Heart left ventricle (tissue), 16 donors: ENCODE data around the gene RPTOR. TPM values are rescaled to one million over a fixed set of nuclear protein-coding genes. Genes with fewer than 3 reads are reported as not detected.
A peak's percentile ranks its signal among the peaks of the same experiment; 100 is the strongest.

ENCODE experiments used
- ATAC-seq, 4 donors: fragments of 200-7000 bp; cut with Tn5 transposase; one replicate each; pipeline ENCODE4 v1.9.1; 2020 to 2022; ENCODE audit warnings: moderate library complexity in 4 of 4, mild to moderate bottlenecking in 3 of 4, moderate number of reproducible peaks in 1 of 4
- DNase-seq, 5 donors: peaks; one replicate each; pipeline ENCODE4 v3.0.0-alpha.2; 2020
- H3K27ac ChIP-seq, 12 donors: fragments of 200-600 bp; sonication (generic) in 4 of 12; one replicate each; pipeline versions ENCODE4 v1.5.0 to v1.8.0; 2016 to 2022; ENCODE audit warnings: mild to moderate bottlenecking in 2 of 12
- H3K27me3 ChIP-seq, 9 donors: fragments of 200-600 bp; sonication (generic) in 2 of 9; one replicate each; pipeline versions ENCODE4 v1.5.1 to v1.8.0; 2016 to 2022; ENCODE audit warnings: mild to moderate bottlenecking in 3 of 9
- H3K36me3 ChIP-seq, 9 donors: fragments of 200-600 bp; sonication (generic) in 2 of 9; one replicate each; pipeline versions ENCODE4 v1.5.0 to v1.8.0; 2018 to 2022; ENCODE audit warnings: mild to moderate bottlenecking in 2 of 9
- H3K4me1 ChIP-seq, 12 donors: fragments of 200-600 bp; sonication (generic) in 4 of 12; one replicate each; pipeline versions ENCODE4 v1.5.0 to v1.8.0; 2016 to 2022; ENCODE audit warnings: mild to moderate bottlenecking in 3 of 12
- H3K4me3 ChIP-seq, 12 donors: fragments of 200-600 bp; sonication (generic) in 4 of 12; one replicate each; pipeline versions ENCODE4 v1.5.0 to v1.8.0; 2017 to 2022; ENCODE audit warnings: mild to moderate bottlenecking in 9 of 12, moderate library complexity in 4 of 12
- H3K9me3 ChIP-seq, 12 donors: fragments of 200-600 bp; sonication (generic) in 4 of 12; one replicate each; pipeline versions ENCODE4 v1.5.0 to v1.8.0; 2016 to 2022; ENCODE audit warnings: mild to moderate bottlenecking in 1 of 12
- POLR2A ChIP-seq, 2 donors: fragments of 450-650 bp; IDR thresholded peaks; one replicate each; pipeline ENCODE4 v1.6.1; 2017; ENCODE audit warnings: antibody characterized with exemption in 2 of 2, mild to moderate bottlenecking in 2 of 2, moderate library complexity in 2 of 2
- WGBS, 4 donors: extraction: QIAGEN DNeasy Blood & Tissue Kit in 2 of 4; methylation state at CpG; one replicate each; pipeline versions ENCODE4 v1.1.5 to v1.1.7; 2013 to 2018; 5-methylcytosine and 5-hydroxymethylcytosine counted together
- intact Hi-C, 10 donors: fragments of 100-400 bp; cut with DNase I; formaldehyde crosslinking; loops; one replicate each; pipeline versions ENCODE4 v1.11.1 to v1.14.2; 2022
- polyA plus RNA-seq, 2 donors: library from polyadenylated mRNA; stranded (reverse); fragments of 200-250 nt; gene quantifications; one replicate each; pipeline ENCODE4 v1.2.3, GENCODE V29; 2013
- total RNA-seq, 9 donors: library from RNA; depleted of rRNA in 2 of 9; stranded (reverse); fragments of >200 nt in 2 of 9; fragmentation: NEBNext Ultra II Directional in 3 of 9; extraction: Animal tissue kit (Norgen Biotek cat#: 25700) in 3 of 9; gene quantifications; one replicate each; pipeline versions ENCODE4 v1.1.0 to v1.2.4, GENCODE V29; 2016 to 2023
- TF ChIP-seq, protein P1 (sequence below), 12 donors: fragments of 200-600 bp; sonication (generic) in 4 of 12; IDR thresholded peaks; one replicate each; pipeline versions ENCODE4 v1.5.0 to v1.8.0; 2018 to 2022; ENCODE audit warnings: antibody characterized with exemption in 12 of 12, mild to moderate bottlenecking in 5 of 12
- donor health status: ischemic (EF 13 %, LVEDD 7.1; RV severe dilation, severe dysfunction).
- donor health status: healthy with polysubstance abuse.
- donor health status: DM: no; HTN: yes; CAD: no.
- donor health status: DM: no; HTN: no; CAD: no.
- donor health status: ischemic (EF 25% LVEDD 6.9; RV normal size, moderate dysfunction).
- donor health status: ischemic (EF 25% LVEDD 5.7; RV mildly dilated, moderate dysfunction).
- donor health status: healthy.
- donor health status: DM: yes; HTN: yes; CAD: no.
- donor health status: ischemic (EF 35%, LVEDD 5.7; RV mildly dilated, moderate dysfunction).
- donor health status: nonischemic (EF 11% LVEDD 7.7; RV severe dilation, severe dysfunction).
- donor health status: DM: yes; HTN: yes; CAD: no.
- donor health status: PGD.
- donor health status: ischemic (EF 29% LVEDD 5.4; RV normal size, mild dysfunction).
- donor health status: nonischemic (EF 23%, LVEDD 6.1; RV moderate dilation, normal function).

RPTOR gene
- total and polyA plus RNA-seq, 11 donors = 14.7 to 31.7 (median 26.0) TPM

DNA sequence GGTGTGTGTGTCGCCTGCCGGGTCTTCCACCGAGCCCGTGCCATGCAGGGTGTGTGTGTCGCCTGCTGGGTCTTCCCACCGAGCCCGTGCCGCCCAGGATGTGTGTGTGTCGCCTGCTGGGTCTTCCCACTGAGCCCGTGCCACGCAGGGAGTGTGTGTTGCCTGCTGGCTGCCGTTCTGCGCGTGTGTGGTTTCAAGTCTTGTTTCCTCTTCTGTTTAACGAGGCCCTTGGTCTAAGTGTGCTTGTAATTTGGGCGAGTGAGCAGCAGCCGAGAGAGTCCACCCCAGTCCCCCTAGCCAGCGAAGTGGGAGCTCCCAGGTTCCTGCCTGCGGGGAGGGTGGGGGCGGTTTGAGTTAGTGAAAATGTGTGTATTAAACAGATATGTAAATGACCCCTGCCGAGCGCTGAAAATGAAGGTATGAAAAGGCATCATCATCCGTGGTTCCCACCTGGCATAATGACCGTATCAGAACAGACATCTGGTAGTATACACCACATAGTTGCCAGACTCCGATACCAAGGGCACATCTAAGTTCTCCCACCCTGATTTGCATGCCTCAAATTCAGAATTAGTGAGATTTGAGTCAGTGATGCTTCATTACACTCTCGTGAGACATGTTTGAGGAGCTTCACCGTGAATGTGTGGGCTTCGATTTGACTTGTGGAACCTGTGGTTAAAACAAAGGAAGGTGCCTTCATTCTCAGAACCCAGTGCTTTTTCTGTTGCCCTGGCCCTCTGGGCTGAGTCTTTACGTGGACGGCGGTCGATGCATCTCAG lies 332.5 kb downstream of the RPTOR start:
- 87 to 93% (median 92%) methylated on average over 32 of the region's 32 CpGs for WGBS, 4 donors
- H3K4me3 ChIP-seq = no peak overlapping the region
- peaks cover 0 to 26% (median 12%) of the 10 kb centered on the region in 12 donors for H3K4me1 ChIP-seq
- H3K27me3 ChIP-seq = no peaks in the 10 kb centered on the region
- no peak for TF ChIP-seq POLR2A (IDR thresholded peaks at IDR 0.05)
- TF ChIP-seq, protein P1, sequence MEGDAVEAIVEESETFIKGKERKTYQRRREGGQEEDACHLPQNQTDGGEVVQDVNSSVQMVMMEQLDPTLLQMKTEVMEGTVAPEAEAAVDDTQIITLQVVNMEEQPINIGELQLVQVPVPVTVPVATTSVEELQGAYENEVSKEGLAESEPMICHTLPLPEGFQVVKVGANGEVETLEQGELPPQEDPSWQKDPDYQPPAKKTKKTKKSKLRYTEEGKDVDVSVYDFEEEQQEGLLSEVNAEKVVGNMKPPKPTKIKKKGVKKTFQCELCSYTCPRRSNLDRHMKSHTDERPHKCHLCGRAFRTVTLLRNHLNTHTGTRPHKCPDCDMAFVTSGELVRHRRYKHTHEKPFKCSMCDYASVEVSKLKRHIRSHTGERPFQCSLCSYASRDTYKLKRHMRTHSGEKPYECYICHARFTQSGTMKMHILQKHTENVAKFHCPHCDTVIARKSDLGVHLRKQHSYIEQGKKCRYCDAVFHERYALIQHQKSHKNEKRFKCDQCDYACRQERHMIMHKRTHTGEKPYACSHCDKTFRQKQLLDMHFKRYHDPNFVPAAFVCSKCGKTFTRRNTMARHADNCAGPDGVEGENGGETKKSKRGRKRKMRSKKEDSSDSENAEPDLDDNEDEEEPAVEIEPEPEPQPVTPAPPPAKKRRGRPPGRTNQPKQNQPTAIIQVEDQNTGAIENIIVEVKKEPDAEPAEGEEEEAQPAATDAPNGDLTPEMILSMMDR (IDR thresholded peaks at IDR 0.05) = no peak
- peaks cover 0 to 29% (median 19%) of the 10 kb centered on the region in 9 donors for H3K36me3 ChIP-seq
- no peak overlapping the region for H3K27ac ChIP-seq
- intact Hi-C loops = no loop called here
- peak in 1 of 5 donors; percentile 21 for DNase-seq
- no peaks in the 10 kb centered on the region for H3K9me3 ChIP-seq
- no peak for ATAC-seq

DNA sequence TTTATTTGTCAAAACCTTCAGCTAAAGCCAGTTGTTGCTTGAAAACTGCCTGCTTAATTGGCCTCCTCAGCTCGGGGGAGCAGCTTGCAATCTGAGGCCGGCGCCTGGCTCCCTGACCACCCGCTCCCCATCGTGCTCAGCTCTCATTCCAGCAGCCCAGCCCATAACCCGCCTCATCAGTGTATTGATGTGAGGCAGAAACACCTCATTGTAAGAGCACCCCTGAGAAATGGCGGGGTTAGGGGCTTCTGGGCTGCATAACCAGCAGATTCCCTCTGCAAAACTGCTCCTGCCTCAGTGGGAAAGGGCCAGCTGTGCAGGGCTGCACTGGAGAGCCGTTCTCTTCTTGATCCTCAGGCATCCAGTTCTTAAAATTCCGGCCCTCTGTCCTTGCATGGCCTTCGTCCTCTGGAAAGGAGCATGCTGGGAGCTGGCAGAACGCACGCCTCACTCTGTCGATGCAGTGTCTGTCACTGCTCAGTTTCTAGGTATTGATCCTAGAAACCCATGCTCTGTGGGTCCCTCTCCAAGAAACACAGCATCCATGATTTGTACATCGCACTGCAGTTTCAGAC lies 333.2 kb downstream of the RPTOR start:
- no peaks in the 10 kb centered on the region for H3K27me3 ChIP-seq
- peaks cover 0 to 20% (median 6%) of the 10 kb centered on the region in 12 donors for H3K4me1 ChIP-seq
- 78 to 82% (median 81%) methylated on average over 13 to 14 of the region's 14 CpGs for WGBS, 4 donors
- H3K4me3 ChIP-seq = no peak overlapping the region
- H3K36me3 ChIP-seq = peaks cover 0 to 35% (median 26%) of the 10 kb centered on the region in 9 donors
- ATAC-seq (peak in 3 of 4 donors; percentile 61 to 67 (median 64)), DNase-seq (peak in 1 of 5 donors; percentile 44)
- H3K27ac ChIP-seq = peak overlapping the region in 1 of 12 donors; percentile 3
- intact Hi-C loops = no loop called here
- no peak for TF ChIP-seq POLR2A (IDR thresholded peaks at IDR 0.05)
- TF ChIP-seq, protein P1 (IDR thresholded peaks at IDR 0.05) = no peak
- H3K9me3 ChIP-seq = no peaks in the 10 kb centered on the region

DNA sequence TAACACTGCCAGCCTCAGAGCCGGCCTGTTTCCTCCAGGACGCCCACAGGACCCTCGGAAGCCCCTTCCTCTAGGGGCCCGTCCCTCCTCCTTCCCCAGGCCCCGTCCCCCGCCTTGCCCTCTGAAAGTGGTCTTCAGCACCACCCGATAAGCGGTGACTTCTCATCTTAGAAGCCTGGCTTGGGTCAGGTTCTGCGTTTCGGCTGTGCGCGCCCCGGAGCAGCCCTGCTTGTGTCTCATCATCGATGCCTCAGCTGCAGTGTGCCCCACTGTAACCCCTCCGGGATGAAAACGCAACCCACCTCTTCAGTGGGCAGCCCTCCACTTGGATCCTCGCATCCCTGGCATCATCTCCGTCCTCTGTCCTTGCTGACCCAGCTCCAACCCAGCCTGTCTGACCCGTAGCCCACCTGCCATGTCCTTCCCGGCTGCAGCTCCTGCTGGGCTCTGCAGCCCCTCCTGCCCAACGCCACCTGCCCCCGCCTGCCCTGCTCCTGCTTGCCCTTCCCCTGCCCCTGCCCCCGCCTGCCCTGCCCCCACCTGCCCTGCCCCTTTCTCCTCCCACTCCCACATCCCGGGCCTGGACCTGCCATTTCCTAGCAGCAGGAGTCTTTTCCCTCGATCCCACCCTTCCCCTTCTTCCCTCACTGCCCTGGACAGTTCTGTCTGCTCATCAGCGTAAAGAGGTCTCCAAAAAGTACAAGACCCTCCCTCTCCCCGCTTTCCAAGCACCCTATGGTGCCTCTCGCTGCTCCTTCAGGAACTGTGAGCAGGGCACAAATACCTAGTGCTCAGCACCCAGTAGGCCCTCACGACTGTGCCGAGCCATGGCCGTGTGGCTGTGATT lies 334.5 kb downstream of the RPTOR start:
- WGBS, 4 donors = 95 to 96% (median 96%) methylated on average over 31 of the region's 31 CpGs
- intact Hi-C loops = no loop called here
- peak in 3 of 5 donors; percentile 12 to 43 (median 16) for DNase-seq

More for the DNA sequence above, 334.5 kb downstream of the RPTOR start:
- peaks cover 0 to 44% (median 35%) of the 10 kb centered on the region in 9 donors for H3K36me3 ChIP-seq
- H3K9me3 ChIP-seq = no peaks in the 10 kb centered on the region
- H3K27me3 ChIP-seq = no peaks in the 10 kb centered on the region
- H3K27ac ChIP-seq = no peak overlapping the region
- H3K4me1 ChIP-seq = peaks cover 0 to 9% (median under 1%) of the 10 kb centered on the region in 12 donors
- no peak overlapping the region for H3K4me3 ChIP-seq
- TF ChIP-seq POLR2A (IDR thresholded peaks at IDR 0.05) = no peak
- TF ChIP-seq, protein P1 (IDR thresholded peaks at IDR 0.05) = no peak
- ATAC-seq = no peak
